HepG2 (cell line): ENCODE data around the gene FUT6. TPM values are rescaled to one million over a fixed set of nuclear protein-coding genes. Genes with fewer than 3 reads are reported as not detected.

Experiments used
- CEBPG ChIP-seq: IDR thresholded peaks from 2 replicates; pipeline ENCODE4 v1.6.1; 2016
- CENPX ChIP-seq: sonication (generic); formaldehyde crosslinking; IDR thresholded peaks from 2 replicates; pipeline ENCODE4 v1.9.0; 2021; ENCODE audit warnings: mild to moderate bottlenecking, missing genetic modification reagents, moderate library complexity
- CSRNP1 ChIP-seq: sonication (generic); formaldehyde crosslinking; IDR thresholded peaks from 2 replicates; pipeline ENCODE4 v1.8.1; 2023; ENCODE audit warnings: mild to moderate bottlenecking, missing genetic modification reagents
- ESRRA ChIP-seq: sonication (generic); formaldehyde crosslinking; IDR thresholded peaks from 2 replicates; pipeline ENCODE4 v1.5.1; 2020; ENCODE audit warnings: mild to moderate bottlenecking, low read depth, missing genetic modification reagents
- FOXK2 ChIP-seq: fragments of 450-650 bp; IDR thresholded peaks from 2 replicates; pipeline ENCODE4 v1.6.1; 2016
- GPN1 ChIP-seq: sonication (generic); formaldehyde crosslinking; IDR thresholded peaks from 2 replicates; pipeline ENCODE4 v1.5.1; 2020; ENCODE audit warnings: missing genetic modification reagents, borderline replicate concordance
- HCFC1 ChIP-seq: fragments of 150-350 bp; IDR thresholded peaks from 2 replicates; pipeline ENCODE4 v1.6.1; 2014; ENCODE audit warnings: low read depth, low read length
- IKZF1 ChIP-seq: fragments of 450-650 bp; IDR thresholded peaks from 2 replicates; pipeline ENCODE4 v1.7.1; 2016
- MED1 ChIP-seq: sonication (generic); formaldehyde crosslinking; IDR thresholded peaks from 2 replicates; pipeline ENCODE4 v1.4.0; 2020; ENCODE audit warnings: missing genetic modification reagents
- PAF1 ChIP-seq: IDR thresholded peaks from 2 replicates; pipeline ENCODE4 v1.6.1; 2016; ENCODE audit warnings: missing genetic modification reagents, missing compliant biosample characterization
- PLRG1 ChIP-seq: fragments of 450-650 bp; conservative IDR thresholded peaks from 2 replicates; pipeline ENCODE4 v1.6.1; 2016
- PRPF4 ChIP-seq: fragments of 200-400 bp; formaldehyde crosslinking; IDR thresholded peaks from 2 replicates; pipeline ENCODE4 v1.6.1; 2016; ENCODE audit warnings: low read length, low read depth; ENCODE audit not compliant: poor library complexity, severe bottlenecking
- PTBP1 ChIP-seq: fragments of 200-400 bp; formaldehyde crosslinking; IDR thresholded peaks from 2 replicates; pipeline ENCODE4 v1.6.1; 2018; ENCODE audit warnings: low read length, low read depth; ENCODE audit not compliant: poor library complexity, severe bottlenecking
- SNRNP70 ChIP-seq: fragments of 200-400 bp; formaldehyde crosslinking; IDR thresholded peaks from 2 replicates; pipeline ENCODE4 v1.6.1; 2017; ENCODE audit warnings: mild to moderate bottlenecking, low read depth, low read length, moderate library complexity
- TP53 ChIP-seq: sonication (generic); formaldehyde crosslinking; conservative IDR thresholded peaks from 2 replicates; pipeline ENCODE4 v1.4.0; 2020; ENCODE audit warnings: missing genetic modification reagents
- ZBTB4 ChIP-seq: sonication (generic); formaldehyde crosslinking; IDR thresholded peaks from 2 replicates; pipeline ENCODE4 v1.4.0; 2020; ENCODE audit warnings: missing genetic modification reagents, mild to moderate bottlenecking, borderline replicate concordance
- ZNF503 ChIP-seq: sonication (generic); formaldehyde crosslinking; IDR thresholded peaks from 2 replicates; pipeline ENCODE4 v1.4.0; 2020; ENCODE audit warnings: missing genetic modification reagents
- ZNF577 ChIP-seq: sonication (generic); formaldehyde crosslinking; IDR thresholded peaks from 2 replicates; pipeline ENCODE4 v1.4.0; 2020; ENCODE audit warnings: mild to moderate bottlenecking, low read depth, missing genetic modification reagents, borderline replicate concordance
- ZNF605 ChIP-seq: sonication (generic); formaldehyde crosslinking; IDR thresholded peaks from 2 replicates; pipeline ENCODE4 v1.8.0; 2022; ENCODE audit warnings: mild to moderate bottlenecking, missing genetic modification reagents
- ZNF672 ChIP-seq: sonication (generic); formaldehyde crosslinking; IDR thresholded peaks from 2 replicates; pipeline ENCODE4 v1.8.1; 2022; ENCODE audit warnings: missing genetic modification reagents
- ZNF703 ChIP-seq: sonication (generic); formaldehyde crosslinking; IDR thresholded peaks from 2 replicates; pipeline ENCODE4 v1.5.1; 2020; ENCODE audit warnings: missing genetic modification reagents, mild to moderate bottlenecking, moderate library complexity, borderline replicate concordance
- ZNF713 ChIP-seq: sonication (generic); formaldehyde crosslinking; IDR thresholded peaks from 2 replicates; pipeline ENCODE4 v1.4.0; 2020; ENCODE audit warnings: mild to moderate bottlenecking, missing genetic modification reagents
- ZNF773 ChIP-seq: sonication (generic); formaldehyde crosslinking; IDR thresholded peaks from 2 replicates; pipeline ENCODE4 v1.4.0; 2020; ENCODE audit warnings: missing genetic modification reagents, borderline replicate concordance
- ZSCAN20 ChIP-seq: sonication (generic); formaldehyde crosslinking; IDR thresholded peaks from 2 replicates; pipeline ENCODE4 v1.4.0; 2020; ENCODE audit warnings: missing genetic modification reagents, mild to moderate bottlenecking, borderline replicate concordance
- ZSCAN31 ChIP-seq: sonication (generic); formaldehyde crosslinking; IDR thresholded peaks from 2 replicates; pipeline ENCODE4 v1.5.0; 2020; ENCODE audit warnings: low read depth, mild to moderate bottlenecking, missing genetic modification reagents
- polyA plus RNA-seq, 8 experiments: library from polyadenylated mRNA; depleted of rRNA in 3 of 8; stranded (reverse) in 7 of 8; unstranded in 1 of 8; fragments of >200 nt; fragmentation: Illumina TruSeq in 4 of 8; extraction: Trizol in 4 of 8; gene quantifications; 2 replicates each; pipeline versions ENCODE4 v1.2.1 to v1.2.3, GENCODE V29; 2011 to 2016; ENCODE audit warnings: low read depth in 4 of 8, missing spikeins in 1 of 8, mixed read lengths in 1 of 8; ENCODE audit not compliant: insufficient read depth in 1 of 8
- total RNA-seq, 5 experiments: library from RNA; depleted of rRNA; stranded (reverse); fragments of >200 nt; fragmentation: Illumina TruSeq; extraction: Trizol; gene quantifications; 2 replicates each; pipeline ENCODE4 v1.2.3, GENCODE V29; 2016; ENCODE audit warnings: low read depth in 1 of 5

FUT6 gene
- total and polyA plus RNA-seq, 2 of the 13 experiments (the other 11 are each of a cell fraction or from before 2014, with no cell fraction given) = 8.2 to 27.7 TPM

- TF ChIP-seq ZNF503 = peak; percentile 38; the same call in 1 of the 2 replicates
- peak; percentile 66 for TF ChIP-seq PAF1 (CRISPR knock-in tag)
- TF ChIP-seq CENPX (CRISPR knock-in tag) = no peak
- TF ChIP-seq ZNF713 = no peak
- no peak for TF ChIP-seq HCFC1
- TF ChIP-seq ZSCAN31 = peak; percentile 96
- peak; percentile 92 for TF ChIP-seq ESRRA (CRISPR knock-in tag)
- peak; percentile 73; the same call in 1 of the 2 replicates for TF ChIP-seq MED1 (CRISPR knock-in tag)
- TF ChIP-seq ZNF577 (CRISPR knock-in tag) = no peak
- no peak for TF ChIP-seq ZNF672 (CRISPR knock-in tag)
- no peak for TF ChIP-seq GPN1 (CRISPR knock-in tag)
- TF ChIP-seq ZSCAN20 (CRISPR knock-in tag) = no peak
- no peak for TF ChIP-seq PLRG1
- peak; percentile 85 for TF ChIP-seq PTBP1
- no peak for TF ChIP-seq IKZF1
- no peak; the same call in 1 of the 2 replicates for TF ChIP-seq ZNF703 (CRISPR knock-in tag)
- no peak for TF ChIP-seq PRPF4
- TF ChIP-seq CSRNP1 = peak; percentile 85; the same call in 1 of the 2 replicates
- no peak for TF ChIP-seq SNRNP70
- TF ChIP-seq CEBPG (CRISPR knock-in tag) = peak; percentile 75
- TF ChIP-seq ZBTB4 (CRISPR knock-in tag) = peak; percentile 88; the same call in 1 of the 2 replicates
- no peak for TF ChIP-seq TP53
- TF ChIP-seq ZNF605 (CRISPR knock-in tag) = peak; percentile 73
- TF ChIP-seq FOXK2 = no peak
- TF ChIP-seq ZNF773 (CRISPR knock-in tag) = no peak
Measured at GRCh38 chr19:5827891-5828660, 11.4 kb downstream of the FUT6 start (continued).
